22Rv1 (cell line): ENCODE results near the gene PTPRM.
A peak's percentile ranks its signal among the peaks of the same experiment; 100 is the strongest.

Experiments used
- H3K27ac ChIP-seq: fragments of 450-650 bp; 2 replicates; pipeline ENCODE4 v1.5.1; 2017
- ZFX ChIP-seq: fragments of 450-650 bp; IDR thresholded peaks from 2 replicates; pipeline ENCODE4 v1.6.1; 2017; ENCODE audit warnings: antibody characterized with exemption, borderline replicate concordance
- TF ChIP-seq, protein P1 (sequence below): fragments of 450-650 bp; IDR thresholded peaks from 2 replicates; pipeline ENCODE4 v1.5.1; 2017; ENCODE audit warnings: mild to moderate bottlenecking

PTPRM gene

DNA sequence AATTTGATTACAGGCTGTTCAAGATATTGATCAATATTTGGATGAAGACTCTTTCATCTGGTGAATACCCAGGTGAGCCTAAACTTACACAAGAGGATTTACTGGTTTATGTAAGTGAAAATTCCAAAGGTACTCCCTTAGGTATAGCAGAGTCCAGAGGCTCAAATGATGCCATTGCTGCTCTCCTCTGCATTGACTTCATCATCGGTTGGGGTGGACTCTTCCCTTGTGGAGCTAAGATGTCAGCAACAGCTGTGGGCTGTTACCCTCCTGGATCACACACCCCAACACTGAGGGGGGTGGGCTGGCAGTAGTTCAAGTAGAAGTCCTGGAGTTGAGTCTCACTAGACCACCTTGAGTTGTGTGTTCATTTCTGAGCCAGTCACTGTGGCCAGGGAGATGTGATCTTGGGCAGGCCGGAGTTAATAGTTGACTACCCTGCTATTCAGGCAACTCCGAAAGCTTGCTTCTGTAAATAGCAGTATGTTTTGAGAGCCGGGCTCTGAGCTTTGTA, 236.9 kb downstream of the PTPRM start:
- no peak for TF ChIP-seq ZFX
- TF ChIP-seq, protein P1, sequence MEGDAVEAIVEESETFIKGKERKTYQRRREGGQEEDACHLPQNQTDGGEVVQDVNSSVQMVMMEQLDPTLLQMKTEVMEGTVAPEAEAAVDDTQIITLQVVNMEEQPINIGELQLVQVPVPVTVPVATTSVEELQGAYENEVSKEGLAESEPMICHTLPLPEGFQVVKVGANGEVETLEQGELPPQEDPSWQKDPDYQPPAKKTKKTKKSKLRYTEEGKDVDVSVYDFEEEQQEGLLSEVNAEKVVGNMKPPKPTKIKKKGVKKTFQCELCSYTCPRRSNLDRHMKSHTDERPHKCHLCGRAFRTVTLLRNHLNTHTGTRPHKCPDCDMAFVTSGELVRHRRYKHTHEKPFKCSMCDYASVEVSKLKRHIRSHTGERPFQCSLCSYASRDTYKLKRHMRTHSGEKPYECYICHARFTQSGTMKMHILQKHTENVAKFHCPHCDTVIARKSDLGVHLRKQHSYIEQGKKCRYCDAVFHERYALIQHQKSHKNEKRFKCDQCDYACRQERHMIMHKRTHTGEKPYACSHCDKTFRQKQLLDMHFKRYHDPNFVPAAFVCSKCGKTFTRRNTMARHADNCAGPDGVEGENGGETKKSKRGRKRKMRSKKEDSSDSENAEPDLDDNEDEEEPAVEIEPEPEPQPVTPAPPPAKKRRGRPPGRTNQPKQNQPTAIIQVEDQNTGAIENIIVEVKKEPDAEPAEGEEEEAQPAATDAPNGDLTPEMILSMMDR, result no peak
- H3K27ac ChIP-seq, result no peak overlapping the region

GRCh38 chr18:7805096-7805495, 238.0 kb downstream of the PTPRM start:
- no peak overlapping the region for H3K27ac ChIP-seq
- TF ChIP-seq ZFX, result no peak
- TF ChIP-seq, protein P1, result no peak

DNA sequence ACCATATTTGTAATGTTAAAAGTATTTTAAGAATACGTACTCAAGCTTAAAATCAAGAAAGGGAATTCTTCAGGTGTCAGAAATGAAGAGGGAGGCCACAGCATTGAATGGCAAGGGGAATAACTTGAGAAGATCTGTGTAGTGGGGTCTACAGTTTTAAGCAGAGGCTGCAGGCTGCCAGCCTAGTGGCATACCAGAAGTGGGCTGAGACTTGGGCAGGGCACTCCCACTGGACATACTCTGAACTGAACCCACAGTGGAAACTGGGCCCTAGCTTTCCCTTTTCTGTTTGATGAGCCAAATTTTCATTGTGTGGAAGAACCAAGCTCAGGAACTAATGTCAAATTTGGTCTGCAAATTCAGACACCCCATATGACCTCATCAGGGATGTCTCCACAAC, 238.8 kb downstream of the PTPRM start:
- H3K27ac ChIP-seq, result no peak overlapping the region
- TF ChIP-seq, protein P1, result no peak
- no peak for TF ChIP-seq ZFX

- no peak overlapping the region for H3K27ac ChIP-seq
- no peak for TF ChIP-seq ZFX
- TF ChIP-seq, protein P1, result no peak
Measured at GRCh38 chr18:7807936-7808453, 240.9 kb downstream of the PTPRM start.

GRCh38 chr18:7808992-7809391, 241.9 kb downstream of the PTPRM start:
- no peak overlapping the region for H3K27ac ChIP-seq
- no peak for TF ChIP-seq ZFX
- TF ChIP-seq, protein P1, result peak; percentile 12; the same call in 1 of the 2 replicates

DNA sequence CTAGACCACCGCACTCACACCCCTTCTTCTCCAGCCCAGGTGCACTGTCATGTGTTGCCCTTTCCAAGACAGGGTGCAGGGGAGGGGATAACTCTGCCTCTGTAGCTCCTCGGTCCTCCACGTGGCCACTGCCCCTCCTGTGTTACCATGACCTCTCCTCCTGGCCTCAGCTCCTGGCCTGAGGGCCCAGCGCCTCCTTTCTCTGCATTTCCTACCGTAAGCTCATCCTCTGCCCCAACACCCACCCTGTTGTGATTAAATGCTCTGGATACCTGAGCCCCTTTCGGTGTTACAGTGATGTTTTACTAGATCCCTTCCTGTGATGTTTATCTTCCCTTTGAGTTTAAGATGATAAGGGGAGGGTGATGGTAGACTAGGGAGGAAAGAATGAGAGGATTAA, 242.3 kb downstream of the PTPRM start:
- no peak overlapping the region for H3K27ac ChIP-seq
- TF ChIP-seq, protein P1, result no peak
- no peak for TF ChIP-seq ZFX

DNA sequence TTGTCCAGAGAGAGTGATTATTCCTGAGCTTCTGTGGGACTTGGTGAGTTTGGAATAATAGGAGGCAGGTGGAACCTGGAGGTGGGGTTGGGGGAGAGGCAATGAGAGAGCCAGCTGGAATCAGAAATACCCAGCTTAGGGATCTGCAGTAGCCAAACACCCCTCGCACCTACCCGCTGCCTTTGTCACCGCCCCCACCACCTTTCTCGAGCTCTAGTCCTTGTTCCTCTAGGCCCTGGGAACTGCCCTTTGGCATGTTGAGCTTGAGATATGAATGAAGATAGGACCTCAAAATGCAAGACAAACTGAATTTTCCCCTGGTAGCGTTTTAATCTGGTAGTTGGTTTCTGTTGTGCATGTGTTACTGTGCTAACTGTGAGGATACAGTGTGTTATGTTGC, 242.9 kb downstream of the PTPRM start:
- no peak overlapping the region for H3K27ac ChIP-seq
- TF ChIP-seq ZFX, result no peak
- TF ChIP-seq, protein P1, result no peak
